ENCODE measurements around the gene MIB2. TPM values are rescaled to one million over a fixed set of nuclear protein-coding genes. Genes with fewer than 3 reads are reported as not detected.

MIB2 gene
- total RNA-seq, 1 experiment from 2014 or later = 74.5 TPM

DNA sequence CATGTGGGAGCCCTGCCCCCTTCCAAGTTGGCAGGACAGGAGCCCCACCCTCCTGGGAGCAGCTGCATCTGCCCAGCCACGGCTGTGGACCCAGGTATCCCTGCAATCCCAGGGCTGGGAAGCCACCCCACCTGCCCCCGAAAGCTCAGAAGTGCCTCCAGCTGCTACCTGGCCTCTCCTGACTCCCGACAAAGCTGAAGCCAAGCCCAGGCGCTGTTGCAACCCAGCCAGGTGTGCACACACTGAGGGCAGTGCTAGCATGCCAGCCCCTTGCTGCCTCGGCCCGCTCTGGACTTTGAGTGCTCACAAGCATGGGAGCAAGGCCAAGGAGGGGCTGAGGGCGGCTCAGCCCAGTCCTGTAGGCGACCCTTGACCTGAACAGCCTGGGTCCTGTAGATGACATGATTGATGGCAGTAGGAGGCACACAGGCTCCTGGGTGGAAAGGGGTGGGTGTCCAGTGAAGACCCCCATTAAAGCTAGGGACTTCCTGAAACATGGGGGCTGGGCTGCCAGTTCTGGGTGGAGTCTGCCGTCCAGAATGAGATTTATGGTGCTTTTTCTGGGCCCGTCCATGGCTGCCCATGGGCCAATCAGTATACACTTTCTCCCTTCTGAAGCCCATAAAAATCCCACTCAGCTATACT lies 37.8 kb upstream of the MIB2 start:
- Histone ChIP-seq H3K27ac (ENCODE audit: low read length) (no peak overlapping the region), H3K36me3 (ENCODE audit: control insufficient read depth, insufficient read depth, low read length) (peaks cover 2% of the 10 kb centered on the region; the same call in 1 of the 2 replicates), H3K27me3 (ENCODE audit: control insufficient read depth, insufficient read depth, low read length) (no peaks in the 10 kb centered on the region), H3K4me1 (ENCODE audit: control insufficient read depth, insufficient read depth, low read length) (0 out of 2 replicates have a peak, but pooled peaks cover 2% of the 10 kb centered on the region), H3K9me3 (ENCODE audit: control insufficient read depth, insufficient read depth, low read depth, low read length) (no peaks in the 10 kb centered on the region), H3K4me3 (ENCODE audit: low read depth in 2 of 2, low read length in 2 of 2) (no peak overlapping the region)
- in situ Hi-C loops (cut with HindIII; ENCODE audit: low pct_unique_long_range_greater_than_20kb, low sequenced_read_pairs) (no loop called here), intact Hi-C loops (cut with micrococcal nuclease; ENCODE audit: unreplicated experiment) (no loop called here)
- POLR2A ChIA-PET = no interaction called here
- TF ChIP-seq, protein P1, sequence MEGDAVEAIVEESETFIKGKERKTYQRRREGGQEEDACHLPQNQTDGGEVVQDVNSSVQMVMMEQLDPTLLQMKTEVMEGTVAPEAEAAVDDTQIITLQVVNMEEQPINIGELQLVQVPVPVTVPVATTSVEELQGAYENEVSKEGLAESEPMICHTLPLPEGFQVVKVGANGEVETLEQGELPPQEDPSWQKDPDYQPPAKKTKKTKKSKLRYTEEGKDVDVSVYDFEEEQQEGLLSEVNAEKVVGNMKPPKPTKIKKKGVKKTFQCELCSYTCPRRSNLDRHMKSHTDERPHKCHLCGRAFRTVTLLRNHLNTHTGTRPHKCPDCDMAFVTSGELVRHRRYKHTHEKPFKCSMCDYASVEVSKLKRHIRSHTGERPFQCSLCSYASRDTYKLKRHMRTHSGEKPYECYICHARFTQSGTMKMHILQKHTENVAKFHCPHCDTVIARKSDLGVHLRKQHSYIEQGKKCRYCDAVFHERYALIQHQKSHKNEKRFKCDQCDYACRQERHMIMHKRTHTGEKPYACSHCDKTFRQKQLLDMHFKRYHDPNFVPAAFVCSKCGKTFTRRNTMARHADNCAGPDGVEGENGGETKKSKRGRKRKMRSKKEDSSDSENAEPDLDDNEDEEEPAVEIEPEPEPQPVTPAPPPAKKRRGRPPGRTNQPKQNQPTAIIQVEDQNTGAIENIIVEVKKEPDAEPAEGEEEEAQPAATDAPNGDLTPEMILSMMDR (IDR thresholded peaks at IDR 0.05) = no peak
- no peak for TF ChIP-seq SIN3A (IDR thresholded peaks at IDR 0.05; ENCODE audit: borderline replicate concordance, insufficient read depth, low read depth, low read length)
- TF ChIP-seq POLR2AphosphoS5 (IDR thresholded peaks at IDR 0.05; ENCODE audit: low read depth, low read length) = no peak
- no peak for TF ChIP-seq TCF7L2 (IDR thresholded peaks at IDR 0.05; ENCODE audit: low read depth, low read length)
- TF ChIP-seq, protein P2, sequence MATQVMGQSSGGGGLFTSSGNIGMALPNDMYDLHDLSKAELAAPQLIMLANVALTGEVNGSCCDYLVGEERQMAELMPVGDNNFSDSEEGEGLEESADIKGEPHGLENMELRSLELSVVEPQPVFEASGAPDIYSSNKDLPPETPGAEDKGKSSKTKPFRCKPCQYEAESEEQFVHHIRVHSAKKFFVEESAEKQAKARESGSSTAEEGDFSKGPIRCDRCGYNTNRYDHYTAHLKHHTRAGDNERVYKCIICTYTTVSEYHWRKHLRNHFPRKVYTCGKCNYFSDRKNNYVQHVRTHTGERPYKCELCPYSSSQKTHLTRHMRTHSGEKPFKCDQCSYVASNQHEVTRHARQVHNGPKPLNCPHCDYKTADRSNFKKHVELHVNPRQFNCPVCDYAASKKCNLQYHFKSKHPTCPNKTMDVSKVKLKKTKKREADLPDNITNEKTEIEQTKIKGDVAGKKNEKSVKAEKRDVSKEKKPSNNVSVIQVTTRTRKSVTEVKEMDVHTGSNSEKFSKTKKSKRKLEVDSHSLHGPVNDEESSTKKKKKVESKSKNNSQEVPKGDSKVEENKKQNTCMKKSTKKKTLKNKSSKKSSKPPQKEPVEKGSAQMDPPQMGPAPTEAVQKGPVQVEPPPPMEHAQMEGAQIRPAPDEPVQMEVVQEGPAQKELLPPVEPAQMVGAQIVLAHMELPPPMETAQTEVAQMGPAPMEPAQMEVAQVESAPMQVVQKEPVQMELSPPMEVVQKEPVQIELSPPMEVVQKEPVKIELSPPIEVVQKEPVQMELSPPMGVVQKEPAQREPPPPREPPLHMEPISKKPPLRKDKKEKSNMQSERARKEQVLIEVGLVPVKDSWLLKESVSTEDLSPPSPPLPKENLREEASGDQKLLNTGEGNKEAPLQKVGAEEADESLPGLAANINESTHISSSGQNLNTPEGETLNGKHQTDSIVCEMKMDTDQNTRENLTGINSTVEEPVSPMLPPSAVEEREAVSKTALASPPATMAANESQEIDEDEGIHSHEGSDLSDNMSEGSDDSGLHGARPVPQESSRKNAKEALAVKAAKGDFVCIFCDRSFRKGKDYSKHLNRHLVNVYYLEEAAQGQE (IDR thresholded peaks at IDR 0.05; ENCODE audit: insufficient read depth in 1 of 2, low read depth in 2 of 2, low read length in 1 of 2) = no peak
- CTCF ChIA-PET = interaction anchor here (0.5 kb wide), 1 partner anchor 291 kb away, joined by 5 read pairs; no protein-coding TSS in a partner anchor
- no TSS peak for BruUV-seq (replicated peaks)
- ATAC-seq (no peak), DNase-seq (ENCODE audit: low read depth, low spot score) (no peak)

DNA sequence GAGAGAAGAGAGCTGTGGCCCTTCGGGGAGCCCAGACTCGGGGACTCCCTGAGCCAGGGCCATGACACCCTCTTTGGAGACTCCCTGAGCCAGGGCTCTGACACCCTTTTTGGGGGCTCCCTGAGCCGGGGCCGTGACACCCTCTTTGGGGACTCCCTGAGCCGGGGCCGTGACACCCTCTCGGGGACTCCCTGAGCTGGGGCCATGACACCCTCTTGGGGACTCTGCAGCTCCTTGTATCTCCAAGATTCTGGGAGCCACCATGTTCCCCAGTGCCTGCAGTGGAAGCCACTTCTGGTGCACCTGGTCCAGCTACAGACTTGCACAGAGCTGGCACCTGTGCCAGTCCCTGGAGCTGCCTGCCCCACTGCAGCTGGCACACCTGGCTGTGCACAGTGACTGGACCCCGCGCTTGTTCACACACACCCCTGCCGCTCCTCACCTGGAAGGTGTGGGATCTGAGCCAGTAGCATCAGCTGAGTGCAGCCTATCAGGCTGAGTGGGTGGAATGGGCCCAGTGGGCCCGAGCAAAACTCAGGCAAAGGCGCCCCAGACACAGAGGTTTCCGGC lies 36.8 kb upstream of the MIB2 start:
- in situ Hi-C loops (cut with HindIII; ENCODE audit: low pct_unique_long_range_greater_than_20kb, low sequenced_read_pairs) = no loop called here
- Histone ChIP-seq H3K27ac (ENCODE audit: low read length) (no peak overlapping the region), H3K27me3 (ENCODE audit: control insufficient read depth, insufficient read depth, low read length) (no peaks in the 10 kb centered on the region), H3K4me1 (ENCODE audit: control insufficient read depth, insufficient read depth, low read length) (no peaks in the 10 kb centered on the region), H3K4me3 (ENCODE audit: low read depth in 2 of 2, low read length in 2 of 2) (no peak overlapping the region), H3K36me3 (ENCODE audit: control insufficient read depth, insufficient read depth, low read length) (peaks cover 2% of the 10 kb centered on the region; the same call in 1 of the 2 replicates), H3K9me3 (ENCODE audit: control insufficient read depth, insufficient read depth, low read depth, low read length) (no peaks in the 10 kb centered on the region)
- no TSS peak for BruUV-seq (replicated peaks)
- POLR2A ChIA-PET = no interaction called here
- ATAC-seq (no peak), DNase-seq (ENCODE audit: low read depth, low spot score) (no peak)
- CTCF ChIA-PET = no interaction called here
- intact Hi-C loops (cut with micrococcal nuclease; ENCODE audit: unreplicated experiment) = no loop called here
- TF ChIP-seq POLR2AphosphoS5 (IDR thresholded peaks at IDR 0.05; ENCODE audit: low read depth, low read length) (no peak), SIN3A (IDR thresholded peaks at IDR 0.05; ENCODE audit: borderline replicate concordance, insufficient read depth, low read depth, low read length) (no peak), TCF7L2 (IDR thresholded peaks at IDR 0.05; ENCODE audit: low read depth, low read length) (no peak)
- TF ChIP-seq, protein P2 (IDR thresholded peaks at IDR 0.05; ENCODE audit: insufficient read depth in 1 of 2, low read depth in 2 of 2, low read length in 1 of 2) = no peak
- TF ChIP-seq, protein P1 (IDR thresholded peaks at IDR 0.05) = no peak
